ENCODE measurements around the gene LEMD3. TPM values are rescaled to one million over a fixed set of nuclear protein-coding genes. Genes with fewer than 3 reads are reported as not detected.

The LEMD3 gene
- total RNA-seq, 1 donor from 2014 or later: 20.9 TPM

DNA sequence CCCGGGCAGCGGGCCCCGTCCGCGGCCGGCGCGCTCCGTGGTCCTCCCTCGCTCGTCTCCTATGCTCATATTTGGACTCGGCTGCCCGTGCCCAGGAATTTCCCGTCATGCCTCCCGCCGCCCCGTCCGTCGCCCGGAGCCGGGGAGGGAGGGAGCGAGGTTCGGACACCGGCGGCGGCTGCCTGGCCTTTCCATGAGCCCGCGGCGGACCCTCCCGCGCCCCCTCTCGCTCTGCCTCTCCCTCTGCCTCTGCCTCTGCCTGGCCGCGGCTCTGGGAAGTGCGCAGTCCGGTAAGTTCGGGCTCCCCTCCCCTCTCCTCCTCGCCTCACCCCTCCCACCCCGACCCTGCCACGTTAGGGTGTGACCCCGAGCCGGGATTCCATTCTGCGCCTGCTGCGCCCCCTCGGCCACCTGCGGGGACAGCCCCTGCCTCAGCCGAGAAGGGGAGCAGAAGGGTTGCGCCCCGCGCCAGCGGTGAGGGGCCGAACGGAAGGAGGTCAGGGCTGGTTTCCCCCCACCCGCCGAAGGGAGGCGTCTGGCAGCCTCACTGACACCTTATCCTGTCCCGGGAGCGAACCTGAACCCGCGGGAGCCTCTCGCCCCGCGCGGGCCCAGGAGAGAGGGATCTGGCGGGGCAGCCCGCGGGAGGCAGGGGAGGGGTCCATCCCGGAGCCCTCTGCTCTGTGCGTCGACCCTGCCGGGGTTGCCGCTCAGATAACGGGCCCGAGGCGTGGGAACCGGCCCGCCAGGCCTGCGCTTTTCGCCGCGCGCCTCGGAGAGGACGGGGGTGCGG, 109.4 kb downstream of the LEMD3 start, which contains the start of gene MSRB3:
TSS of gene MSRB3 (plus strand) at position 108 of the 793 bp plus-strand sequence. CDS start 29,897 bp downstream, outside the sequence.
- FAIRE-seq: no peak
- Mint-ChIP-seq H3K27ac (ENCODE audit: unreplicated experiment) (peak within 1 kb of the TSS; percentile 37), H3K27me3 (ENCODE audit: low read depth, unreplicated experiment) (no peaks in the 10 kb centered on the region), H3K36me3 (ENCODE audit: low read depth, unreplicated experiment) (no peaks in the 10 kb centered on the region), H3K4me1 (ENCODE audit: low read depth, unreplicated experiment) (peaks cover 16% of the 10 kb centered on the region), H3K4me3 (ENCODE audit: unreplicated experiment) (peak within 1 kb of the TSS; percentile 92), H3K9me3 (ENCODE audit: unreplicated experiment) (no peaks in the 10 kb centered on the region)
- DNase-seq (ENCODE audit: low read depth): peak; percentile 67
- H2AFZ ChIP-seq (ENCODE audit: low read depth, low read length): peak within 1 kb of the TSS; percentile 97
- peak within 1 kb of the TSS; percentile 85 for H3K4me3 ChIP-seq (ENCODE audit: insufficient read depth, low read depth, low read length)
- H3K4me1 ChIP-seq (ENCODE audit: insufficient read depth, low read length): peaks cover 5% of the 10 kb centered on the region
- H3K4me2 ChIP-seq (ENCODE audit: low read length): peak within 1 kb of the TSS; percentile 94
- H3K36me3 ChIP-seq (ENCODE audit: insufficient read depth, low read length): no peaks in the 10 kb centered on the region
- H3K27me3 ChIP-seq (ENCODE audit: insufficient read depth, low read length): no peaks in the 10 kb centered on the region
- peak within 1 kb of the TSS; percentile 85 for H3K27ac ChIP-seq (ENCODE audit: low read depth, low read length)
- H4K20me1 ChIP-seq (ENCODE audit: insufficient read depth, low read length): peaks cover 33% of the 10 kb centered on the region
- peaks cover 49% of the 10 kb centered on the region for H3K79me2 ChIP-seq (ENCODE audit: insufficient read depth, low read length)
- H3K9me3 ChIP-seq (ENCODE audit: insufficient read depth, low read depth, low read length): no peaks in the 10 kb centered on the region
- TF ChIP-seq, protein P1, sequence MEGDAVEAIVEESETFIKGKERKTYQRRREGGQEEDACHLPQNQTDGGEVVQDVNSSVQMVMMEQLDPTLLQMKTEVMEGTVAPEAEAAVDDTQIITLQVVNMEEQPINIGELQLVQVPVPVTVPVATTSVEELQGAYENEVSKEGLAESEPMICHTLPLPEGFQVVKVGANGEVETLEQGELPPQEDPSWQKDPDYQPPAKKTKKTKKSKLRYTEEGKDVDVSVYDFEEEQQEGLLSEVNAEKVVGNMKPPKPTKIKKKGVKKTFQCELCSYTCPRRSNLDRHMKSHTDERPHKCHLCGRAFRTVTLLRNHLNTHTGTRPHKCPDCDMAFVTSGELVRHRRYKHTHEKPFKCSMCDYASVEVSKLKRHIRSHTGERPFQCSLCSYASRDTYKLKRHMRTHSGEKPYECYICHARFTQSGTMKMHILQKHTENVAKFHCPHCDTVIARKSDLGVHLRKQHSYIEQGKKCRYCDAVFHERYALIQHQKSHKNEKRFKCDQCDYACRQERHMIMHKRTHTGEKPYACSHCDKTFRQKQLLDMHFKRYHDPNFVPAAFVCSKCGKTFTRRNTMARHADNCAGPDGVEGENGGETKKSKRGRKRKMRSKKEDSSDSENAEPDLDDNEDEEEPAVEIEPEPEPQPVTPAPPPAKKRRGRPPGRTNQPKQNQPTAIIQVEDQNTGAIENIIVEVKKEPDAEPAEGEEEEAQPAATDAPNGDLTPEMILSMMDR (IDR thresholded peaks at IDR 0.05; ENCODE audit: insufficient read depth, low read depth, low read length): no peak
- no peak for TF ChIP-seq EZH2 (IDR thresholded peaks at IDR 0.05; ENCODE audit: insufficient read depth, low read length)
- H3K9ac ChIP-seq (ENCODE audit: low read length): peak within 1 kb of the TSS; percentile 92

DNA sequence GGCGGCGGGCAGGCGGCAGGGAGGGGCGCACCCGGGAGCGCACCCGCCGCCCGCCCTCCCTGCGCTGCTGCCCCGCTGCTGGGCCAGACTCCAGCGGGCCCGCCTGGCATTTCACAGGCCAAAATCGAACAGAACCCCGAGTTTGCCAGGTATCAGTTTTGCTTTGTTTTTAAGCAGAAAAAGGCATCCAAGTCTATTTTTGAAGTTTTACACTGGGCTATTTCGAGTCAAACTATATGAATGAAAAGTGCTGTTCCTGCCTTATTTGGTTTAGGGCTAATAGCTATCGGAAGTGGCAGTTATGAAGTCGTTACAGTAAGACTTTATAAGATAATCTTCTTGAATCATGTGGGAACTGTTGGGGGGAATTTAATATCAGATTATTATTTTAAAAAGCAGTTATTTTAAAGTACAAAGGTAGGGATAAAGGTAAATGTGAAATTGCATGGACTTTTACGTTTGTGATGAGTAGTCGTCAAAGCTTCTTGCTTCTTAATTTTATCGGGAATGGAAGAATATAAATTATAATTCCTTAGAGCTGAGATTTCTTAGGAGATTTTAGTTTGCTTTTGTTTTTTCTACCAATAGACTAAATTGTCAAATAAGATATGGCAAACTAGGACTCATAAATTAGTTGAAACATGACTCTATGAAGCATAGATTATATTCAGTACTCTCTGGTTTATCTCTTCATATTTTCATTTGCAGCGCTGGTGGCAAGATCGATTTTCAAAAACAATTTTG, 110.2 kb downstream of the LEMD3 start:
- Histone ChIP-seq H4K20me1 (ENCODE audit: insufficient read depth, low read length) (peaks cover 40% of the 10 kb centered on the region), H3K9ac (ENCODE audit: low read length) (peak overlapping the region; percentile 92), H3K79me2 (ENCODE audit: insufficient read depth, low read length) (peaks cover 57% of the 10 kb centered on the region), H3K9me3 (ENCODE audit: insufficient read depth, low read depth, low read length) (no peaks in the 10 kb centered on the region), H3K36me3 (ENCODE audit: insufficient read depth, low read length) (peaks cover under 1% of the 10 kb centered on the region), H3K4me1 (ENCODE audit: insufficient read depth, low read length) (peaks cover 5% of the 10 kb centered on the region), H3K27ac (ENCODE audit: low read depth, low read length) (peak overlapping the region; percentile 85), H3K4me2 (ENCODE audit: low read length) (peak overlapping the region; percentile 94), H3K4me3 (ENCODE audit: insufficient read depth, low read depth, low read length) (peak overlapping the region; percentile 85), H2AFZ (ENCODE audit: low read depth, low read length) (peak overlapping the region; percentile 97), H3K27me3 (ENCODE audit: insufficient read depth, low read length) (no peaks in the 10 kb centered on the region)
- no peaks in the 10 kb centered on the region for H3K27me3 Mint-ChIP-seq (ENCODE audit: low read depth, unreplicated experiment)
- FAIRE-seq: no peak
- H3K4me1 Mint-ChIP-seq (ENCODE audit: low read depth, unreplicated experiment): peaks cover 16% of the 10 kb centered on the region
- DNase-seq (ENCODE audit: low read depth): no peak
- H3K9me3 Mint-ChIP-seq (ENCODE audit: unreplicated experiment): no peaks in the 10 kb centered on the region
- TF ChIP-seq EZH2 (IDR thresholded peaks at IDR 0.05; ENCODE audit: insufficient read depth, low read length): no peak
- TF ChIP-seq, protein P1 (IDR thresholded peaks at IDR 0.05; ENCODE audit: insufficient read depth, low read depth, low read length): no peak
- peak overlapping the region; percentile 92 for H3K4me3 Mint-ChIP-seq (ENCODE audit: unreplicated experiment)
- no peaks in the 10 kb centered on the region for H3K36me3 Mint-ChIP-seq (ENCODE audit: low read depth, unreplicated experiment)
- H3K27ac Mint-ChIP-seq (ENCODE audit: unreplicated experiment): peak overlapping the region; percentile 37
